ENCODE data around the gene HAUS7. TPM values are rescaled to one million over a fixed set of nuclear protein-coding genes. Genes with fewer than 3 reads are reported as not detected.
A peak's percentile ranks its signal among the peaks of the same experiment; 100 is the strongest.
"Not testable (repeated sequence)": the region's sequence is repeated elsewhere in the genome, so short reads cannot be mapped to it uniquely, and the experiment has no call there.

The HAUS7 gene
- total RNA-seq, 1 donor = 13.5 TPM

GRCh38 chrX:153412746-153413720 lies 57.3 kb downstream of the HAUS7 start:
- DNase-seq (ENCODE audit: low read depth in 2 of 3, low spot score in 2 of 3) = no peak

GRCh38 chrX:153411988-153412574 lies 58.3 kb downstream of the HAUS7 start:
- no peak for DNase-seq (ENCODE audit: low read depth in 2 of 3, low spot score in 2 of 3)

GRCh38 chrX:153411255-153411987 lies 59.0 kb downstream of the HAUS7 start, which contains the start of gene ZFP92:
ZFP92 (plus strand) TSS chrX:153411472; CDS start chrX:153418323, 6,851 bp downstream.
- DNase-seq (ENCODE audit: low read depth in 2 of 3, low spot score in 2 of 3) = peak in 2 of 3 donors; percentile 33 to 48

DNA sequence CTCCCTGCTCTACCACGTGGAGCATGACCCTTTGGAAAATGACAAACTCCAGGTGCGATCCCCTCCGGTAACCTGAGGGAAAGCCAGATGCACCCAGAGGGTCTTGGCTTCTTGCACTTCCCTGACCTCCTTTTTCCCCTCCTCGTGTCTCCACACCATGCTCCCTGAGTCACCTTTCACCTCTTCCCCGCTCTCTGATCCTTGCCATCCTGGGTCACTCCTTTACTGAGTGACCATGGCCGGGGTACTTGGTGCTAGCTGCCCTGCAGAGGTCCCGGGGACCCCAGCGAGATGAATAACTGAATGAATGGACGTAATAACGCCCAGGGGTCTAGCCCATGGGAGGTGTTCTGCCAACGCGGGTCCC lies 59.5 kb downstream of the HAUS7 start:
- DNase-seq (ENCODE audit: low read depth in 2 of 3, low spot score in 2 of 3) = no peak

- DNase-seq (ENCODE audit: low read depth in 2 of 3, low spot score in 2 of 3) = no peak
Measured at GRCh38 chrX:153410373-153410772, 60.0 kb downstream of the HAUS7 start.

- no peak for DNase-seq (ENCODE audit: low read depth in 2 of 3, low spot score in 2 of 3)
Measured at GRCh38 chrX:153409414-153410101, 60.8 kb downstream of the HAUS7 start.

DNA sequence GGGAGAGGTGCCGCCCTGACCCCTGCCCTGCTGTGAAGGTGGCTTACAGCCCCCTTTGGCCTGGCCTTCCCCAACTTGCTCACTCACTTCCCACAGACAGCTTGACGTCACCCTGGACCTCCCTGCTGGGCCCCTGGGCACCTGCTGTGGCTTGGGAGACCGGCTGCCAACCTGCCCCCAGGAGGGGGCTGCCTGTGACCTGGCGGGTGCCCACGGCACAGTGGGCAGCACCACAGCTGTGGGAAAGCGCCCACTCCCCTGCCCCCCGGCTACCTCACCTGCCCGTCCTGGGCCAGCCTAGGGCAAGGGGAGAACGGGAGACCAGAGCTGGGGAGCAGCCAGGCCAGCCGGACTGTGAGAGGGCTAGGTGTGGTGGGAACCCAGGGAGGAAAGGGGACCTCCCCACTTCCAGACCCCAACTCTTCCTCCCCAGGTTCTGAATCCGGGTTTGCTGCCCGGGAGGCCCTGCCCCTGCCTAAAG lies 61.5 kb downstream of the HAUS7 start:
- DNase-seq (ENCODE audit: low read depth in 2 of 3, low spot score in 2 of 3) = no peak

GRCh38 chrX:153408221-153408721 lies 62.1 kb downstream of the HAUS7 start:
- no peak for DNase-seq (ENCODE audit: low read depth in 2 of 3, low spot score in 2 of 3)

DNA sequence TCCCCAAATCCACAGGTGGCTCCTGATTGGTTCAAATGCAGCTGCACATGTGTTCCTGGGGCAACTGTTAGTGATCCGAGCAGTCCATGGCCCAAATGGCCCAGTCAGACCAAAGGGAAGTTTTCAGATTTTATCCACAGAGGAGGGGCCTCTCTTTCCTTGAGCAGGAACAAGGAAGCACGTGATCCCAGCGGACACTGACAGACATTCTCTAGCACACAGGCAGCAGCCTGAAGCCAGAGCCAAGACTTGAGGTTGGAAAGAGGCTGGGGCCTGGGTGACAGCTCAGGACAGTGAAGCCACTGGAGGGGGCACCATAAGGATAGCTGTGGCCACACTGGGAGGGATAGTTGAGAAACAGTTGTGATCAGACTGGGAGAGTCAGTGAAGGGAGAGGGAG lies 62.6 kb downstream of the HAUS7 start:
- no peak for DNase-seq (ENCODE audit: low read depth in 2 of 3, low spot score in 2 of 3)

DNA sequence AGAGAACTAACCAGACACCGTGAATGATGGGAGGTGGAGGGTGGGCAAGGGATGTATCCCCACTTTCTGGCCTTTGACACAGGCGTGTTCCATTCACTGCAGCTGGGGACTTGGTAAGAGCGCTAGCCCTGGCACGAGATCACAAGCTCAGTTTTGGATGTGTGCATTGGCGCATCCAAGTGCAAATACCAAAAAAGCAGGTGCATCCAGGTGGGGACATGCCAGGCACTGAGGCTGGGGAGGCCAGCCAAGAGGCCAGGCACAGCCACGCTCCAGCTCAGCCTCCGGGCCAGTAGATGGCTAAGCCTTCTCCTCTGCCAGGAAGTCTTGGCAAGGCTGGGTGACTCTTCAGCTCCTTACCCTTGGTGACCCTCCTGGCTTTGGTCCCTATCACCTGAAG lies 63.5 kb downstream of the HAUS7 start:
- no peak for DNase-seq (ENCODE audit: low read depth in 2 of 3, low spot score in 2 of 3)

GRCh38 chrX:153406011-153406410 lies 64.4 kb downstream of the HAUS7 start:
- no peak for DNase-seq (ENCODE audit: low read depth in 2 of 3, low spot score in 2 of 3)

DNA sequence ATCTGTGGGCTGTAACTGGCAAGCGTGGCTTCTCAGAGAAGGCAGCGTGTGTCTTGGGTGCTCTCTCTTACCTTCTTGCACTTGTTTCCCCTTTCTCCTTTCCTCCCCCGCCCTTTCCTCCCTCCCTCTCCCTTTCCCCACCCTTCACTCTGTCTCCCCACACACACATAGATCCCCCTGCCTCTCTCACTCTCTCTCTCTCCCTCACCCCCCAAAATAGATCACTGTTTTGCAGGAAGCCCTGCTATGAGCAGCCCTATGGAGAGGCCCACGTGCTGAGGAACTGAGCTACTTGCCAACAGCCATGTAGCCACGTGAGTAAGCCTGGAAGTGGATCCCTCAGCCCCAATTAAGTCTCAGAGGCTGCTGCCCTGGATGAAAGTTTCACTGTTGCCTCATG lies 65.0 kb downstream of the HAUS7 start:
- DNase-seq (ENCODE audit: low read depth in 2 of 3, low spot score in 2 of 3) = no peak

- not testable (repeated sequence) for DNase-seq (ENCODE audit: low read depth in 2 of 3, low spot score in 2 of 3)
Measured at GRCh38 chrX:153404333-153404732, 66.0 kb downstream of the HAUS7 start.

DNA sequence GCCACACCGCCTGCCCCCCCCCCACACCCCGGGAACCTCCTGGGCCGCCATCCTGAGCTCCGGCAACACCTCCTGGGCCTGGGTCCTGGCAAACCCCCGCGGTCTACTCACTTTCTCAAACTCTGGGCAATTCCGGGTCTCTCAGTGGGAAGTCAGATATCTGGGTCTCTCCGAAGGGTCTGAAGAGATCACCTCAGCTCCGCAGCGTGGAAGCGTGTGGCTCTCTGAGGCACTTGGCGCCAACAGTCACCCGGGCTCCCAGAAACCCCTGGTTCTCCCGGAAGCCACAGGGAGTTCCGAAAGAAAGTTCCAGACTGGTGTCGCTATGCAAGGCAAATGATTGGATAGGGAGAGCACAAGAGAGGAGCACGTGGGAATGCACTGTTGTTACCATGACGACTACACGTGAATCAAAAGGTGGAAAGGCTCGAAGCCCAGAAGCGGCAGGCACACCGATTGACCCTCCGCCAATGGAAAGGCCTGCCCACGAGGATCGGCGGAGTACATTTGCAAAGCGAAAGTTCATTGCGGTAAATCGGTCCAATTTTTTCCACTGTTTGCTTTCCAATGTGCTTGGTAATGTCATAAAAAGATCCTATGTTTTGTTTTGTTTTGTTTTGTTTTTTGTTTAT lies 69.1 kb downstream of the HAUS7 start, which contains the start of gene PNMA6E:
TSS of gene PNMA6E (minus strand) at position 218 of the 632 bp plus-strand sequence. CDS start 2,501 bp downstream, outside the sequence.
- DNase-seq (ENCODE audit: low read depth in 2 of 3, low spot score in 2 of 3) = no peak

GRCh38 chrX:153400146-153401132 lies 69.9 kb downstream of the HAUS7 start:
- peak; percentile 22 to 47 (median 47) for DNase-seq (ENCODE audit: low read depth in 2 of 3, low spot score in 2 of 3)

DNA sequence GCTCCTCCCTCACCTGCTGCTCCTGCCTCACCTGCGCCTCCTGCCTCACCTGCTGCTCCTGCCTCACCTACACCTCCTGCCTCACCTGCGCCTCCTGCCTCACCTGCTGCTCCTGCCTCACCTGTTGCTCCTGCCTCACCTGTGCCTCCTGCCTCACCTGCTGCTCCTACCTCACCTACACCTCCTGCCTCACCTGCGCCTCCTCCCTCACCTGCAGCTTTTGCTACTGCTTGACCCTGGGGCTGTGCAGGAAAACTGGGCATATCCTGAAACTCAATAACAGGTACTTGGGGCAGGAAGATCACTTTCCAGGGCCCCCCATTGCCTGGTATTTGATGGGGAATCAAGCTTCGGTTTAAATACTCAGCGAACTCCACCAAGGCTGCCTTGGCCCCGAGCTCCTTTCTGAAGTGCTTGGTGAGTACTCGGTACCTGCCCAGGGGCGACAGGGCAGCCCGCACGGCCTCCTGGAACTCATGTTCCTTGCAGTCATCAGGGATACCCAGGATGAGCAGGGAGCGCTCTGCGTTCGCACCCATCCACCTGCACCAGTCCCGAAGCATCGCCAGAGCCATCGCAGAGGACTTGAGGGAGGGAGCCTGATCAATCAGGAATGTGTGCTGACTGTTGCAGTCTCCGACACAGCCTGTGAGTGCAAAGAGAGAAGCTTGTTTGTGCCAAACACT lies 72.0 kb downstream of the HAUS7 start:
- no peak for DNase-seq (ENCODE audit: low read depth in 2 of 3, low spot score in 2 of 3)

Data from hematopoietic multipotent progenitor cell (in vitro differentiated cells).